ENCODE results near the gene CROCC2. TPM values are rescaled to one million over a fixed set of nuclear protein-coding genes. Genes with fewer than 3 reads are reported as not detected.

CROCC2 gene
- total and polyA plus RNA-seq, 2 of the 13 experiments (the other 11 are each of a cell fraction or from before 2014, with no cell fraction given) = not detected

- TF ChIP-seq RNF219 (CRISPR knock-in tag; IDR thresholded peaks at IDR 0.05) (no peak), SRSF4 (IDR thresholded peaks at IDR 0.05; ENCODE audit: low read depth, low read length, poor library complexity, severe bottlenecking) (no peak), REXO4 (CRISPR knock-in tag; IDR thresholded peaks at IDR 0.05; ENCODE audit: borderline replicate concordance) (no peak), BCLAF1 (IDR thresholded peaks at IDR 0.05) (no peak), ZNF468 (CRISPR knock-in tag; IDR thresholded peaks at IDR 0.05) (no peak), KLF9 (CRISPR knock-in tag; IDR thresholded peaks at IDR 0.05; ENCODE audit: low read depth) (no peak), SIN3A (IDR thresholded peaks at IDR 0.05; ENCODE audit: borderline replicate concordance, low read depth, low read length) (no peak), MAFK (conservative IDR thresholded peaks at IDR 0.05 in 1 of 2, IDR thresholded peaks at IDR 0.05 in 1 of 2; ENCODE audit: low read length in 2 of 2) (no peak), RXRB (CRISPR knock-in tag; IDR thresholded peaks at IDR 0.05; ENCODE audit: borderline replicate concordance) (no peak), SOX6 (IDR thresholded peaks at IDR 0.05) (no peak), SOX6 (CRISPR knock-in tag; IDR thresholded peaks at IDR 0.05) (peak; percentile 39), MED1 (CRISPR knock-in tag; IDR thresholded peaks at IDR 0.05) (no peak), ZNF292 (CRISPR knock-in tag; IDR thresholded peaks at IDR 0.05; ENCODE audit: borderline replicate concordance, low read depth) (peak; percentile 86), SCMH1 (CRISPR knock-in tag; IDR thresholded peaks at IDR 0.05; ENCODE audit: borderline replicate concordance) (no peak), ZNF335 (CRISPR knock-in tag; IDR thresholded peaks at IDR 0.05) (no peak), ZNF382 (CRISPR knock-in tag; IDR thresholded peaks at IDR 0.05; ENCODE audit: borderline replicate concordance) (no peak), ZGPAT (CRISPR knock-in tag; IDR thresholded peaks at IDR 0.05) (peak; percentile 32; the same call in 1 of the 2 replicates), ZKSCAN8 (CRISPR knock-in tag; IDR thresholded peaks at IDR 0.05; ENCODE audit: borderline replicate concordance) (no peak), ZEB1 (IDR thresholded peaks at IDR 0.05; ENCODE audit: insufficient replicate concordance, low read depth) (no peak), ZNF275 (CRISPR knock-in tag; IDR thresholded peaks at IDR 0.05; ENCODE audit: borderline replicate concordance) (no peak), ZNF225 (CRISPR knock-in tag; IDR thresholded peaks at IDR 0.05) (0 out of 2 replicates have a peak, but pooled peaks have one; percentile 22)
Measured at GRCh38 chr2:240913810-240914644, 7.9 kb downstream of the CROCC2 start (continued).

Measured in HepG2 (cell line).